HG03469 (cell line): ENCODE results near the gene MBOAT7.
"Not testable (repeated sequence)": the region's sequence is repeated elsewhere in the genome, so short reads cannot be mapped to it uniquely, and the experiment has no call there.

Experiments used
- ATAC-seq: cut with Tn5 transposase; IDR thresholded peaks from one replicate; pipeline ENCODE4 v1.9.1; 2021; ENCODE audit warnings: mild to moderate bottlenecking, moderate library complexity, moderate number of reproducible peaks; ENCODE audit not compliant: unreplicated experiment

The MBOAT7 gene

GRCh38 chr19:54209811-54210494 lies 20.6 kb upstream of the MBOAT7 start:
- no peak for ATAC-seq

DNA sequence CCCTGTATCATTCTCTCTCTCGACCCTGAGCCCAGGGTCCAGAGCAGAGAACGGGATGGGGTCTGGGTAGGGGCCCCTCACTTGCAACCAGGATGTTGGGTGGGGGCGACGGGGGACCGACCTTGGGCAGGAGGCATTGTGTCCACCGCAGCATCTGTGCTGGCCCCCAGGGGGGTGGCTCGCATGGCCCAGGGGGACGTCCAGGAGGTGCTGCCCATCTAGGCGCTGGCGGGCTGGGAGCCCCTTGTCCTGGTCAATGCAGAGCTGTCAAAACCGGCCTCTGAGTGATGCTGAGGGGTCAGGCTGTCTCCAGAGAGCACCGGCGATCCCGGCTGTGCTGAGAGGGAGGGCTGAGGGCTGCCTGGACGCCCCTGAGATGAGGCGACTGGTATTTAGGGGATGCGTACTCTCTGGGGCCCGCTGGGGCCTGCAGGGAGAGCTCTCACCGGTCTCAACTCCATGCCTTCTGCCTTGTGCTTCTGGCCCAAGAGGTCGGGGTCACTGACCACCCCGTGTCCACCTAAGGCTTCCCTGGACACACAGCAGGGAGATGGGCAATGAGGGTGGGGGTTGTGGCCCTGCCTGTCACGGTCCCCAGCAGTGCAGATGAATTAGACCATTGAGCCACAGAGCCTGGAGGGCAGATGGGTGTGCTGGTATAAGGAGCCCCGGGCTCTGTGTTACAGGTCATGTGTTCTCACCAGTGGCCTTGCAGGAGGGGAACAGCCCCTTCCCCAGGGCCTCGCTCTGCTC lies 19.9 kb upstream of the MBOAT7 start:
- no peak for ATAC-seq

DNA sequence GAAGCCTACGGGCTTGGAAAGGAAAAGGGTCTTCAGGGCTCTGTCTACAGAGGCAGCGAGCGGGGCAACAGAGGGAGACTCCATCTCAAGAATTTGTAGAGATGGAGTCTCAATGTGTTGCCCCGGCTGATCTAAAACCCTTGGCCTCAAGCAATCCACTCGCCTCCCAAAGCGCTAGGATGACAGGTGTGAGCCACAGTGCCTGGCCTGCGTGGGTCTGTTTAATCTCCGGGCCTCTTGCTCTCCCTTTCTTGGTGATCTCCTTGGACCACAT lies 19.3 kb upstream of the MBOAT7 start:
- no peak for ATAC-seq

- no peak for ATAC-seq
Observed at GRCh38 chr19:54207983-54208783, 18.8 kb upstream of the MBOAT7 start.

GRCh38 chr19:54207676-54207982 lies 18.2 kb upstream of the MBOAT7 start:
- ATAC-seq = no peak

GRCh38 chr19:54207193-54207592 lies 17.8 kb upstream of the MBOAT7 start:
- not testable (repeated sequence) for ATAC-seq

DNA sequence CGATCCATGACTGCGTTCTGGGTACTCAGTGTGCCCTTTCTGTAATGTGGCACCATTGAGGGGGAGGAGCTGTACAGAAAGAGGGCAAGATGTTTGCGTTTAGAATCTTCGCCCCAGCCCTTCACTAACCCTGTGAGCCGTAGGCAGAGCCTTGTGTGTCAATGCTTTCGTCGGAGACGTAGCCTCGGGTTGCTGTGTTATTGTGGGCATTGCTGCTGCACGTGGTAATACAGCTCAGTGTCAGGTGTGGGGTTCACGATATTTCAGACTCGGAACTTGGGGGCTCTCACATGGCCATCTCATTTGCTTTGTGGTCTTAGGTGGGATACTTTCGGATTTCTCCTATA lies 17.4 kb upstream of the MBOAT7 start:
- ATAC-seq = no peak

- ATAC-seq = no peak
Observed at GRCh38 chr19:54206030-54206830, 16.9 kb upstream of the MBOAT7 start.

- no peak for ATAC-seq
Observed at GRCh38 chr19:54204767-54205468, 15.5 kb upstream of the MBOAT7 start.

DNA sequence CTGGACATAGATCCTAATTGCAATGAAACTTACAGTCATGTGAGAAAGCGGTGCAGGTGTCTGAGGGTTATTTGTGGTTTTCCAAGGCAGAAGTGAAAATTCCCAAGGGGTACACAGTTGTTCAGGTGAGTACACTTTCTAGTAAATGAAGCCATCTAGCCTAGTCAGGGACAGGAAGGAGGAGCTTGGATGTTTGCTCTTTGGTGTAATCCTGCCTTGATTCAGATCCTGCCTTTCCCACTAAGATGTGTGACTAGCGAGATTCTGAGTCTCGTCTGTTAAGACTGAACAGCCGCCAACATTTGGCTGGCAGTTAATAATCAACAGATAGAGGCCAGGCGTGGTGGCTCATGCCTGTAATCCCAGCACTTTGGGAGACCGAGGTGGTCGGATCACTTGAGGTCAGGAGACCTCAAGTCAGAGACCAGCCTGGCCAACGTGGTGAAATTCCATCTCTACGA lies 13.8 kb upstream of the MBOAT7 start:
- ATAC-seq = no peak

- no peak for ATAC-seq
Observed at GRCh38 chr19:54201980-54202379, 12.6 kb upstream of the MBOAT7 start.

DNA sequence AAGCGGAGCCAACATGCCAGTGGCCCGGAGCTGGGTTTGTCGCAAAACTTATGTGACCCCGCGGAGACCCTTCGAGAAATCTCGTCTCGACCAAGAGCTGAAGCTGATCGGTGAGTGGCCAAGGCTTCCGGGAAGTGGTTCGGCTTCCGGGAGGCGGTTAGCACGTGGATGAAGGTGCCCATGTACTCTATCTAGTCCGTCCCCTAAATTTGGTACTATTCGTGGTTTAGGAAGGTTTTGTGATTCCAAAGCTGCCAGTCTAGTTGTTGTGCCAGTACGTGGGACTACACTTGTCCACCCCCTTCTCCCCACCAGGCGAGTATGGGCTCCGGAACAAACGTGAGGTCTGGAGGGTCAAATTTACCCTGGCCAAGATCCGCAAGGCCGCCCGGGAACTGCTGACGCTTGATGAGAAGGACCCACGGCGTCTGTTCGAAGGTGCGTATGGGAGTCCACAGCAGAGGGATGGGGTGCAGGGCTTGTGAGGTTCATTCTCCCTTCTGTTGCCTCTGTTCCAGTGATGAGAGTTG lies 11.9 kb upstream of the MBOAT7 start:
- no peak for ATAC-seq

GRCh38 chr19:54199401-54199800 lies 10.0 kb upstream of the MBOAT7 start:
- ATAC-seq = no peak

GRCh38 chr19:54197121-54197520 lies 7.7 kb upstream of the MBOAT7 start:
- ATAC-seq = no peak

- no peak for ATAC-seq
Observed at GRCh38 chr19:54196536-54196935, 7.2 kb upstream of the MBOAT7 start.

DNA sequence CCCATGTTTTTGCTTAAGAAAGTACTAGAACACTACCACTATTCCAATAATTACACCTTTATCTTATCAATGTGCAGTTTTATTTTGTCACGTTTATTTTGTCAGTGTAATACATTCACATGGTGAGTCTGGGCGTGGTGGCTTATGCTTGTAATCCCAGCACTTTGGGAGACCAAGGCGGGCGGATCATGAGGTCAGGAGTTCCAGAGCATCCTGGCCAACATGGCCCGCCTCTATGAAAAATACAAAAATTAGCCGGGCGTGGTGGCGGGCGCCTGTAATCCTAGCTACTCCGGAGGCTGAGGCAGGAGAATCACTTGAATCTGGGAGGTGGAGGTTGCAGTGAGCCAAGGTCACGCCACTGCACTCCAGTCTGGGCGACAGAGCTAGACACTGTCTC lies 5.1 kb upstream of the MBOAT7 start:
- ATAC-seq = not testable (repeated sequence)

GRCh38 chr19:54193011-54193410 lies 3.6 kb upstream of the MBOAT7 start:
- no peak for ATAC-seq

DNA sequence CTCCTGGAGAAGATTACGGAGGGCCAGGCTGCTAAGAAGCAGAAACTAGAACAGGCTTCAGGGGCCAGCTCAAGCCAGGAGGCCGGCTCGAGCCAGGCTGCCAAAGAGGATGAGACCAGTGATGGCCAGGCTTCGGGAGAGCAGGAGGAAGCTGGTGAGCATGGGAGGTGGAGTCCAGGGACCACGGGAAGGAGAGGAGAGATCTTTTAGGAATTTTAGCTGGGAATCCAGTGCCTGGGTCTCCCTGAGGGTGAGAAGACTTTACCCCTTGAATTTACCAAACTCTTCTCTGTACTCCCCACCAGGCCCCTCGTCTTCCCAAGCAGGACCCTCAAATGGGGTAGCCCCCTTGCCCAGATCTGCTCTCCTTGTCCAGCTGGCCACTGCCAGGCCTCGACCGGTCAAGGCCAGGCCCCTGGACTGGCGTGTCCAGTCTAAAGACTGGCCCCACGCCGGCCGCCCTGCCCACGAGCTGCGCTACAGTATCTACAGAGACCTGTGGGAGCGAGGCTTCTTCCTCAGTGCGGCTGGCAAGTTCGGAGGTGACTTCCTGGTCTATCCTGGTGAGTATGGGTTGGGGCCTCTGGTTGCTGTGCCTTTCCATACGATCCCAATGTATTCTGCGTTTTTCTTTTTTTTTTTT lies 2.6 kb upstream of the MBOAT7 start:
- ATAC-seq = no peak

DNA sequence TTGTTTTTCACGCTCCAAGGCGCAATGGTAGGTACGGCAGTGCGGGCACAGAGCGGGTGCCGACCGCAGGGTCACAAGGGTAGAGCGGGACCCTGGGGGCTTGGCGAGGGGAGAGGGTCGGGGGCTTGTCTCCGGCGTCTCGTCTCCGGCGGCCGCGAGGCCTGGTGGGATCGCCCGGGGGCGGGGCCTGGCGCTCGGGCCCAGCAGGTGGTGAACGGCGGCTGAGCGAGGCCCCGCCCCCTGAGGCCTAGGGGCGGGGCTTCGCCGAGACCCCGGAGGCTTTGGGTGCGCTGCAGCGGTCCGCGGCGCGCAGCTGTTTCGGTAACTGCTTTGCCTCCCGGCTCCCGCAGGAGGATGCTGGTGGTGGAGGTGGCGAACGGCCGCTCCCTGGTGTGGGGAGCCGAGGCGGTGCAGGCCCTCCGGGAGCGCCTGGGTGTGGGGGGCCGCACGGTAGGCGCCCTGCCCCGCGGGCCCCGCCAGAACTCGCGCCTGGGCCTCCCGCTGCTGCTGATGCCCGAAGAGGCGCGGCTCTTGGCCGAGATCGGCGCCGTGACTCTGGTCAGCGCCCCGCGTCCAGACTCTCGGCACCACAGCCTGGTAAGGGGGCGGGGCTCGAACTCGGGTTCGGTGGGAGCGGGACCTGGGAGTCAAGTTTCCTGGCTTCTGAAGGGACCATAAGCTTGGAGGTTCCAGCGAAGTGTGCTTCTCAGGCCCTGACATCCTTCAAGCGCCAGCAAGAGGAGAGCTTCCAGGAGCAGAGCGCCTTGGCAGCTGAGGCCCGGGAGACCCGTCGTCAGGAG lies 1.8 kb upstream of the MBOAT7 start, which contains the start of gene TSEN34:
TSEN34 (plus strand) TSS at position 298 of the 800 bp plus-strand sequence; CDS start at position 355, 57 bp downstream.
- peak; percentile 24 for ATAC-seq
